Stimulated activated CD4-positive, alpha-beta T cell treated with anti-CD3 and anti-CD28 coated beads, Interleukin-1b, Interleukin-23, amount 100 ng/mL, for 24 hours (primary cell): ENCODE data around the gene LRP5.

Experiments used
- DNase-seq, 4 experiments: peaks; one replicate each; pipeline ENCODE4 v3.0.0-alpha.2; 2020; ENCODE audit warnings: low read depth in 4 of 4, low spot score in 1 of 4

LRP5 gene

GRCh38 chr11:68345776-68346461 lies 33.5 kb downstream of the LRP5 start:
- DNase-seq: no peak

- DNase-seq: no peak
Measured at GRCh38 chr11:68346462-68346790, 34.0 kb downstream of the LRP5 start.

GRCh38 chr11:68347345-68347744 lies 35.0 kb downstream of the LRP5 start:
- DNase-seq: no peak

- no peak for DNase-seq
Measured at GRCh38 chr11:68347841-68348240, 35.5 kb downstream of the LRP5 start.

GRCh38 chr11:68349461-68350249 lies 37.3 kb downstream of the LRP5 start:
- DNase-seq: no peak

GRCh38 chr11:68350759-68351449 lies 38.5 kb downstream of the LRP5 start:
- DNase-seq: no peak

- no peak for DNase-seq
Measured at GRCh38 chr11:68351450-68352275, 39.3 kb downstream of the LRP5 start.

- no peak for DNase-seq
Measured at GRCh38 chr11:68352591-68352990, 40.2 kb downstream of the LRP5 start.

- DNase-seq: no peak
Measured at GRCh38 chr11:68353118-68353517, 40.7 kb downstream of the LRP5 start.

- no peak for DNase-seq
Measured at GRCh38 chr11:68353669-68354068, 41.3 kb downstream of the LRP5 start.

- no peak for DNase-seq
Measured at GRCh38 chr11:68354148-68354872, 41.9 kb downstream of the LRP5 start.

- DNase-seq: no peak
Measured at GRCh38 chr11:68355471-68355870, 43.1 kb downstream of the LRP5 start.

GRCh38 chr11:68357568-68357967 lies 45.2 kb downstream of the LRP5 start:
- DNase-seq: no peak

GRCh38 chr11:68358416-68358815 lies 46.0 kb downstream of the LRP5 start:
- DNase-seq: no peak

- no peak for DNase-seq
Measured at GRCh38 chr11:68361702-68362101, 49.3 kb downstream of the LRP5 start.

GRCh38 chr11:68362801-68363379 lies 50.5 kb downstream of the LRP5 start:
- DNase-seq: no peak

- no peak for DNase-seq
Measured at GRCh38 chr11:68363776-68364175, 51.4 kb downstream of the LRP5 start.

- DNase-seq: no peak
Measured at GRCh38 chr11:68364581-68364980, 52.2 kb downstream of the LRP5 start.

GRCh38 chr11:68365943-68366435 lies 53.6 kb downstream of the LRP5 start:
- no peak for DNase-seq

- DNase-seq: no peak
Measured at GRCh38 chr11:68367252-68367651, 54.9 kb downstream of the LRP5 start.
